ENCODE data around the gene FAM174B.
A peak's percentile ranks its signal among the peaks of the same experiment; 100 is the strongest.

FAM174B gene

DNA sequence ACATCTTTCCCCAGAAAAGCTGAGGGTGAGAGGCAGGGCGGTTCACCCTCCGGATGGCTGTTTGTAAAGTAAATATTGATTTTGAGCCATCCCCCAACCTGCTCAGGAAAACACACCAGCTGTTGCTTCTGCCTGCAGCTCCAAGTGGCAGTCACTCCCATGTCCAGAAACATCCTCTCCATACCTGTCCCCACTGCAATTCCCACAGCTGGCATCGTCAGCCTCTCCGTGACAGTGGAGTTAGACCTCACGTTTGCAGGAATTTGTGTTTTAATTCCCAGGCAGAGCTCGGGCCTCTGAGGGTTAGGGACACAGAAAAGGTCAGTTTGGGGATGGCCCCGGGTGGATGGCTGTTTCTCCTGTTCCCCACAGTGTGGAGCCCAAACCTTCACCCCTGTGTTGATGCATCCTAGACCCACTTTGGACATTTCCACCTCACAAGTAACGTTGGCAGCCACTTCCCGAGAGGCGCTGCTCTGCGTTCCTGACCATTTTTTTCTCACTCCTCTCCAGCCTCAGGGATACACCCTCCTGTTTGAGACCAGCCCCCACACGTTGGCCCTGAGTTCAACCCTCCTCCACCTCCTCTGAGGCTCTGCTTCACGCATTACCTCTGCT, 11.8 kb upstream of the FAM174B start:
- no peak for DNase-seq (ENCODE audit: low read depth)
- TF ChIP-seq, protein P1, sequence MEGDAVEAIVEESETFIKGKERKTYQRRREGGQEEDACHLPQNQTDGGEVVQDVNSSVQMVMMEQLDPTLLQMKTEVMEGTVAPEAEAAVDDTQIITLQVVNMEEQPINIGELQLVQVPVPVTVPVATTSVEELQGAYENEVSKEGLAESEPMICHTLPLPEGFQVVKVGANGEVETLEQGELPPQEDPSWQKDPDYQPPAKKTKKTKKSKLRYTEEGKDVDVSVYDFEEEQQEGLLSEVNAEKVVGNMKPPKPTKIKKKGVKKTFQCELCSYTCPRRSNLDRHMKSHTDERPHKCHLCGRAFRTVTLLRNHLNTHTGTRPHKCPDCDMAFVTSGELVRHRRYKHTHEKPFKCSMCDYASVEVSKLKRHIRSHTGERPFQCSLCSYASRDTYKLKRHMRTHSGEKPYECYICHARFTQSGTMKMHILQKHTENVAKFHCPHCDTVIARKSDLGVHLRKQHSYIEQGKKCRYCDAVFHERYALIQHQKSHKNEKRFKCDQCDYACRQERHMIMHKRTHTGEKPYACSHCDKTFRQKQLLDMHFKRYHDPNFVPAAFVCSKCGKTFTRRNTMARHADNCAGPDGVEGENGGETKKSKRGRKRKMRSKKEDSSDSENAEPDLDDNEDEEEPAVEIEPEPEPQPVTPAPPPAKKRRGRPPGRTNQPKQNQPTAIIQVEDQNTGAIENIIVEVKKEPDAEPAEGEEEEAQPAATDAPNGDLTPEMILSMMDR (conservative IDR thresholded peaks at IDR 0.05; ENCODE audit: control insufficient read depth, insufficient read depth, low read depth, low read length) = no peak

GRCh38 chr15:92666780-92667179, 11.2 kb upstream of the FAM174B start:
- no peak overlapping the region for H3K4me3 ChIP-seq (ENCODE audit: control insufficient read depth, low read depth, low read length)
- TF ChIP-seq, protein P1 (conservative IDR thresholded peaks at IDR 0.05; ENCODE audit: control insufficient read depth, insufficient read depth, low read depth, low read length) = no peak
- DNase-seq (ENCODE audit: low read depth) = peak; percentile 22

More for the DNA sequence above, 11.8 kb upstream of the FAM174B start:
- no peak overlapping the region for H3K4me3 ChIP-seq (ENCODE audit: control insufficient read depth, low read depth, low read length)

DNA sequence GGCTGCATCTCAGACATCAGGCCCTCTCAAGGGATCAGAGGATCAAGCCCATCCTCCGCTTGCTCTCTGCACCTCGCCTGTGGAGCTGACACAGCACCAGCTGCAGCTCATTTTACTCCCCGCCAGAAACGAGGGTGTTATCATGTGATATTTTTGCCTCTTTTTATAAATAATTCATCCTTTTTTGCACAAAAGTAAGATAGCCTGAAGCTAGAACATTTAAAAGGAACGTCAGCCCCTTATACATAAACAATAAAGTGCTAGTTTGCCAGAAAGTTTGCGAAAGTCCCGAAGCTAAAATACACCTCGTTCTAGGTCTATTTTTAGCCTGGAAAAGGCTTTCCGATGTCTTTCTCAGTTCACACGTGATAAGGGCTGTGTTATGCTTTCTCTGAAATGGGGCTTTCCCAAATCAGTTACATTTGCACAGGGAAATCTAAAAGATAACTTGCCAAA, 9.6 kb upstream of the FAM174B start:
- TF ChIP-seq, protein P1 (conservative IDR thresholded peaks at IDR 0.05; ENCODE audit: control insufficient read depth, insufficient read depth, low read depth, low read length) = no peak
- H3K4me3 ChIP-seq (ENCODE audit: control insufficient read depth, low read depth, low read length) = no peak overlapping the region
- peak; percentile 31 for DNase-seq (ENCODE audit: low read depth)

DNA sequence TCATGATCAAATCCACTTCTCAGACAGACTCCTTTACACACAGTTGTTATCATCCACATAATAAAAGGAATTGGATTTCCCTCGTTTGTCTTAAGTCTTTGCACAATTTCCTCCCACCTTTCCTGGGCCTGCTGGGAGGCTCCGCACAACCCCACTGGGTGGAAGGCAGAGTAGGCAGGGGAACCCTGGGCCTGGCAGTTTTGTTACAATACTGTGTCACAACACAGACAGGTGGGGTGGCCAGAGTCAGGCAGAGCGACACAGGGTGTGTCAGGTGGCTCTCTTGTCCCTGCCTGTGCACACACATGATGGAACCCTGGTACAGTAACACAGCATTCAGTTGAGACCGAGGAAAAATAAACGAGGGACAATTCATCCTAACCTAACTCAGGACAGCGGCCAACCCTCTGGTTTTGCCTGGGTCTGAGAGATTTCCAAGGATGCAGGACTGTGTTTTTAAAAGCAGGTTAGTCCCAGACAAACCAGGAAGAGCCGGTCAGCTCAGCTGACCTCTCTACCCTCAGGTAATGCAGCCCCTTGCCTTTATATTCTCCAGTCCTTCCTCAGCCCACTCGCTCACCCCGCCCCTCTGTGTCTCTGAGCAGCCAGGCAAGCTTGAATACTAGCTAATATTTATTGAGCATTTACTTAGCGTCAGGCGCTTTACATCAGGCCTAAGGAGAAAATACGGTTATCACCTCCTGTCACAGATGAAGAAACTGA, 8.8 kb upstream of the FAM174B start:
- no peak for DNase-seq (ENCODE audit: low read depth)
- TF ChIP-seq, protein P1 (conservative IDR thresholded peaks at IDR 0.05; ENCODE audit: control insufficient read depth, insufficient read depth, low read depth, low read length) = no peak
- no peak overlapping the region for H3K4me3 ChIP-seq (ENCODE audit: control insufficient read depth, low read depth, low read length)

- TF ChIP-seq, protein P1 (conservative IDR thresholded peaks at IDR 0.05; ENCODE audit: control insufficient read depth, insufficient read depth, low read depth, low read length) = no peak
- no peak for DNase-seq (ENCODE audit: low read depth)
- H3K4me3 ChIP-seq (ENCODE audit: control insufficient read depth, low read depth, low read length) = no peak overlapping the region
Observed at GRCh38 chr15:92663250-92663951, 7.8 kb upstream of the FAM174B start.

DNA sequence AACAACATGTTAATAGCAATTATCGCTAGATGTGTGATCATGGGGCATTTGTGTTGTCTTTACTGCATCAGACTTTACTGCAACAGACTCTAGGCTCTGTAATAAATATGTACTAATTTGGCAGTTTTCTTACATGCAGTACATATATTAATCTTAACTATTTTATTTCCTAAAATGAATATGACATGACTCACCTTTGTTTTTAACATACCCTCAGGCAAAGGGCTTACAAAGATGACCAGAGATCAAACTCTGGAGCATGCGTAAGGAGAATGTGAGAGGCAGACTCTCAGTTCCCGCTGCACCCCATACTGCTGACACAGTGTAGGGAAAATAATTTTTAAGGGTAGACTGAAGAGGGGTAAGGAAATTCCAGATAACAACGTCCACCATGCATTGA, 7.2 kb upstream of the FAM174B start:
- no peak for DNase-seq (ENCODE audit: low read depth)
- TF ChIP-seq, protein P1 (conservative IDR thresholded peaks at IDR 0.05; ENCODE audit: control insufficient read depth, insufficient read depth, low read depth, low read length) = no peak
- no peak overlapping the region for H3K4me3 ChIP-seq (ENCODE audit: control insufficient read depth, low read depth, low read length)
